Fibroblast of villous mesenchyme (primary cell): Measurements from ENCODE around the gene BCAM. TPM values are rescaled to one million over a fixed set of nuclear protein-coding genes. Genes with fewer than 3 reads are reported as not detected.
"Not testable (repeated sequence)": the region's sequence is repeated elsewhere in the genome, so short reads cannot be mapped to it uniquely, and the experiment has no call there.

Source experiments
- DNase-seq: peaks from one replicate; pipeline ENCODE4 v3.0.0-alpha.2; 2010; ENCODE audit warnings: low read depth
- H3K4me3 ChIP-seq: 2 replicates; pipeline ENCODE4 v1.5.1; 2011; ENCODE audit warnings: low read depth, mild to moderate bottlenecking, low read length
- total RNA-seq: library from RNA; depleted of rRNA; stranded (reverse); fragments of >200 nt; gene quantifications from 2 replicates; pipeline ENCODE4 v1.2.3, GENCODE V29; 2012
- TF ChIP-seq, protein P1 (sequence below): IDR thresholded peaks from 2 replicates; pipeline ENCODE4 v1.5.1; 2012; ENCODE audit warnings: low read depth, mild to moderate bottlenecking, low read length; ENCODE audit not compliant: insufficient read depth

Gene BCAM
- total RNA-seq, 1 donor = 15.1 TPM

DNA sequence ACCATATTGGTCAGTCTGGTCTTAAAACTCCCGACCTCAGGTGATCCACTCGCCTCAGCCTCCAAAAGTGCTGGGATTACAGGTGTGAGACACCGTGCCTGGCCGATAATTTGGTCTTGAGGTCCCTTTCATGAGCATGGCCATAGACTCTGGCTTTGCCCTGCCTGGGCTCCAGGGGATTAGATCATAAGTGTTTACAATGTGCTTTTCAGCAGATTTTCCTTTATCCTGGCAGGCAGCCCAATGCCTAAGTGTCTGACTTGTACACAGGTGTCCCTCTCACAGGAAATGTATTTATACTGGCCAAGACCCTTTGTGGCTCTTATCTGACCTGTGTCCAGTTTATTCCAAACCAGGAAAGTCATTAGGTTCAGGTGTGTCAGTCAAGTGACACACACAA is 15.9 kb downstream of the BCAM start:
- TF ChIP-seq, protein P1, sequence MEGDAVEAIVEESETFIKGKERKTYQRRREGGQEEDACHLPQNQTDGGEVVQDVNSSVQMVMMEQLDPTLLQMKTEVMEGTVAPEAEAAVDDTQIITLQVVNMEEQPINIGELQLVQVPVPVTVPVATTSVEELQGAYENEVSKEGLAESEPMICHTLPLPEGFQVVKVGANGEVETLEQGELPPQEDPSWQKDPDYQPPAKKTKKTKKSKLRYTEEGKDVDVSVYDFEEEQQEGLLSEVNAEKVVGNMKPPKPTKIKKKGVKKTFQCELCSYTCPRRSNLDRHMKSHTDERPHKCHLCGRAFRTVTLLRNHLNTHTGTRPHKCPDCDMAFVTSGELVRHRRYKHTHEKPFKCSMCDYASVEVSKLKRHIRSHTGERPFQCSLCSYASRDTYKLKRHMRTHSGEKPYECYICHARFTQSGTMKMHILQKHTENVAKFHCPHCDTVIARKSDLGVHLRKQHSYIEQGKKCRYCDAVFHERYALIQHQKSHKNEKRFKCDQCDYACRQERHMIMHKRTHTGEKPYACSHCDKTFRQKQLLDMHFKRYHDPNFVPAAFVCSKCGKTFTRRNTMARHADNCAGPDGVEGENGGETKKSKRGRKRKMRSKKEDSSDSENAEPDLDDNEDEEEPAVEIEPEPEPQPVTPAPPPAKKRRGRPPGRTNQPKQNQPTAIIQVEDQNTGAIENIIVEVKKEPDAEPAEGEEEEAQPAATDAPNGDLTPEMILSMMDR = no peak
- no peak overlapping the region for H3K4me3 ChIP-seq
- no peak for DNase-seq

DNA sequence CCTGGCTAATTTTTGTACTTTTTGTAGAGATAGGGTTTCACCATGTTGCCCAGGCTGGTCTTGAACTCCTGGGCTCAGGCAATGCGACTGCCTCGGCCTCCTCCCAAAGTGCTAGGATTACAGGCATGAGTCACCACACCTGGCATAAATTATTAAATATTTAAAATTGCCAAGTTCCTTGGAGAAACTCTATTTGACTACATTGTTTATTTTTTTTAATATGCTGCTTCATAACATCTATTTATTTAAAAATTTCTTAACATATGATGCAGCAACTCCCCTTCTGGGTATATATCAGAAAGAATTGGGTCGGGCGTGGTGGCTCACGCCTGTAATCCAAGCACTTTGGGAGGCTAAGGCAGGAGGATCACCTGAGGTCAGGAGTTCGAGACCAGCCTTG is 24.0 kb downstream of the BCAM start:
- DNase-seq, H3K4me3 ChIP-seq: not testable (repeated sequence)

DNA sequence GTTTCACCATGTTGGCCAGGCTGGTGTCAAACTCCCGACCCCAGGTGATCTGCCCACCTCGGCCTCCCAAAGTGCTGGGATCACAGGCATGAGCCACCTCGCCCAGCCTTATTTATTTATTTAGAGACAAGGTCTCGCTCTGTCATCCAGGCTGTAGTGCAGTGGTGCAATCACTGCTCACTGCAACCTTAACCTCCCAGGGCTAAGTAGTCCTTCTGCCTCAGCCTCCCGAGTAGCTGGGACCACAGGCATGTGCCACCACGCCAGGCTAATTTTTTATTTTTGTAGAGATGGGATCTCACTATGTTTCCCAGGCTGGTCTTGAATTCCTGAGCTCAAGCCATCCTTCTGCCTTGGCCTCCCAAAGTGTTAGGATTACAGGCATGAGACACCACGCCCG is 25.5 kb downstream of the BCAM start:
- H3K4me3 ChIP-seq, DNase-seq: not testable (repeated sequence)

DNA sequence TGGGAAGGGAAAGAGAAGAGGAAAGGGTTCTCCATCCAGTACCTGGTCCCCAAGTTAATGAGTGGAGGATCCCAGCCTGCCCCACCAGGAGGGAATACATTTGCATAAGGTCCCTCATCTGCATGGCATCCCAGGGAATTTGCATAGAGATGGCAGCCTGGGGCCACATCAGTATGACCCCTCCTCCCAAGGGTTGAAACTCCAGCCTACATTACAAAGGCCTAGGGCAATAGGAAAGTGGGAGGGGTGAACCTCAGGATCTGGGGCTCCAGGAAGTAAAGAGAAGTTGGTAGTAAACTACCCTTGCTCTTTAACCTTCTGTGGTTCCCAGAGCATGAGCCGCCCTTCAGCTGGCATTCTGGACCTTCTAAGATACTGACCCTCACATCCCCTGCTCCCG is 30.4 kb downstream of the BCAM start:
- TF ChIP-seq, protein P1 = no peak
- H3K4me3 ChIP-seq = no peak overlapping the region
- DNase-seq = no peak

DNA sequence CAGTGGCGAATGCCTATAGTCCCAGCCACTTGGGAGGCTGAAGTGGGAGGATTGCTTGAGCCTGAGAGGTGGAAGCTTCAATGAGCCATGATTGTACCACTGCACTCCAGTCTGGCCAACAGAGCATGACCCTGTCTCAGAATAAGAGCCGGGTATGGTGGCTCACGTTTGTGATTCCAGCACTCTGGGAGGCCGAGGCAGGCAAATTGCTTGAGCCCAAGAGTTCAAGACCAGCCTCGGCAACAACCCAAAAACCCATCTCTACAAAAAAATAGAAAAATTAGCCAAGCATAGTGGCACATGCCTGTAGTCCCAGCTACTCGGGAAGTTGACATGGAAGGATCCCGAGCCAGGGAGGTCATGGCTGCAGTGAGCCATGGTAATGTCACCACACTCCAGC is 31.9 kb downstream of the BCAM start:
- H3K4me3 ChIP-seq = no peak overlapping the region
- TF ChIP-seq, protein P1 = no peak
- no peak for DNase-seq

DNA sequence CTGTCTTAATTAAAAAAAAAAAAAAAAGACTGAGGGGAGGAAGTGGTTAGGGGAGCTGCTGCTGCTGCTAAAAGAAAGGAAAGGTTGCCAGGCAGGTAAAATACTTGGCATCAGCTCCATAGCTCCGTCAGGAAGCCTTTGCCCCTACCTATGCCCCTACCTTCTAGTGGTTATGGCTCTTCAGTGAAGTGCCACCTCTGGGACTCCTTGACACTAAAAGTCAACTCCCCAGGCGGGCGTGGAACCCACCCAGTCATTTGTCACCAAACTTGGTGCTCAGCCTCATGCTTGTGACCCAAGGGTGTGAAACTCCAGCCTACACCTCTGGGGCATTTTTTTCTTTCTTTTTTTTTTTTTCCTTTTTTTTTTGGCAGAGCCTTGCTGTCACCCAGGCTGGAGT is 32.3 kb downstream of the BCAM start:
- TF ChIP-seq, protein P1 = no peak
- no peak for DNase-seq

DNA sequence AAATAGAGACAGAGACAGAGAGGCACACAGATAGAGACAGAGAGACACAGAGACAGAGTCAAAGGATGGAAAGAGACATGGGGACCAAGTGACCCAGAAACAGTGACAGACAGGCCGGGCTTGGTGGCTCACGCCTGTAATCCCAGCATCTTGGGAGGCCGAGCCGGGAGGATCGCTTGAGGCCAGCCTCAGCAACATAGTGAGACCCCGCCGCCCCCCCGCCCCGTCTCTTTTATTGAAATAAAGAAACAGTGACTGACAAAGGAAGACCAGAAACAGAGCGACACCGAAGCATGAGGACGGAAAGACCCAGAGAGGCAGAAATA is 36.3 kb downstream of the BCAM start:
- TF ChIP-seq, protein P1 = no peak
- no peak for DNase-seq
- H3K4me3 ChIP-seq = peak overlapping the region; percentile 76

More for the DNA sequence above, 32.3 kb downstream of the BCAM start:
- H3K4me3 ChIP-seq = no peak overlapping the region

DNA sequence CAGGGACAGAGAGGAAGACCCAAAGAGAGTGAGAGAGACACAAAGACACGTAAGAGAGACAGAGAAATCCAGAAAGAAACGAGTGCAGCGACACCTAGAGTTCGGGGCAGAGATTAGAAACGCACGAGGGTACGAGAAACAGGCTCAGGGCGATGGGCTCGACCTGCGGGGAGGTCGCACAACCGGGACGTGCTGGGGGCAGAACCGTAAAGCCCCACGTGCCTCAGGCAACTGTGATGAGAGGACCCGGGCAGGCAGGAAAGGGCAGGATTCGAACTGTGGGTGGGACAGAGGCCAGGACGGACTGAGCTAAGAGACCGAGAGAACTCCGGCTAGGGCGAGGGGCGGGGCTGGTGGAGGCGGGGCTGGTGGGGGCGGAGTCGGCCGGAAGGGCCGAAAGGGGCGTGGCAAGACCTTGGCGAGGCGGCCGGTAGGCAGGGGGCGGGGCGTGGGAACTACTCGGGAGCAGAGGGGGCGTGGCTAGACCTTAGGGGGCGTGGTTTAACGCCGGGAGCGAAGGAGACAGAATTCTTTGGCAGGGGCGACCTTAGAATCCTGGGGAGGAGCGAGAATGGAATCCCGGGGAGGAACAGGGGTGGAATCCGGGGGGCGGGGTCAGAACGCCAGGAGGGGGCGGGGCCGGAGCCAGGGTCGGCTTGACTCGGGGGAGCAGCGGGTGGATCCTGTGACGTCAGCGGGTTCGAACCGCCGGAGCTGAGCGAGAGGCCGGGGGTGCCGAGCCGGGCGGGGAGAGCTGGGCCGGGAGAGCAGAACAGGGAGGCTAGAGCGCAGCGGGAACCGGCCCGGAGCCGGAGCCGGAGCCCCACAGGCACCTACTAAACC is 36.9 kb downstream of the BCAM start, which contains the start of gene NECTIN2:
Gene NECTIN2, plus strand, starts transcription at position 686 of the 843 bp plus-strand sequence. CDS start 229 bp downstream, outside the sequence.
- H3K4me3 ChIP-seq = peak within 1 kb of the TSS; percentile 91
- TF ChIP-seq, protein P1 = peak; percentile 81
- DNase-seq = peak; percentile 99
